ENCODE data around the gene LDB2.

- TF ChIP-seq CTCF (conservative IDR thresholded peaks at IDR 0.05; ENCODE audit: low read length) (no peak), EZH2phosphoT487 (IDR thresholded peaks at IDR 0.05; ENCODE audit: borderline replicate concordance) (no peak)
These were observed 164.9 kb downstream of the LDB2 start for GRCh38 chr4:16733509-16733908.

Measured in Loucy (cell line).